ENCODE measurements around the gene BAG3. TPM values are rescaled to one million over a fixed set of nuclear protein-coding genes. Genes with fewer than 3 reads are reported as not detected.

BAG3 gene
- total RNA-seq, 1 experiment from 2014 or later, result 35.2 TPM

DNA sequence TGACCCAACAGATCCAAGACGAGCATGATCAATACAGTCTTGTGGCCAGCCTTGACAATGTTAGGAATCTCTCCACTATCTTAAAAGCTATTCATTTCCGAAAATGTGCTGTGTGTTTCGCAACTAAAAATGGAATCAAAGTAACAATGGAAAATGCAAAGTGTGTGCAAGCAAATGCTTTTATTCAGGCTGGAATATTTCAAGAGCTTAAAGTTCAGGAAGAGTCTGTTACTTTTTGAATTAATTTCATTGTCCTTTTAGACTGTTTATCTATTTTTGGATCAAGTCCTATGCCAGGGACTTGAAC is 30.1 kb upstream of the BAG3 start:
- TF ChIP-seq, protein P1, sequence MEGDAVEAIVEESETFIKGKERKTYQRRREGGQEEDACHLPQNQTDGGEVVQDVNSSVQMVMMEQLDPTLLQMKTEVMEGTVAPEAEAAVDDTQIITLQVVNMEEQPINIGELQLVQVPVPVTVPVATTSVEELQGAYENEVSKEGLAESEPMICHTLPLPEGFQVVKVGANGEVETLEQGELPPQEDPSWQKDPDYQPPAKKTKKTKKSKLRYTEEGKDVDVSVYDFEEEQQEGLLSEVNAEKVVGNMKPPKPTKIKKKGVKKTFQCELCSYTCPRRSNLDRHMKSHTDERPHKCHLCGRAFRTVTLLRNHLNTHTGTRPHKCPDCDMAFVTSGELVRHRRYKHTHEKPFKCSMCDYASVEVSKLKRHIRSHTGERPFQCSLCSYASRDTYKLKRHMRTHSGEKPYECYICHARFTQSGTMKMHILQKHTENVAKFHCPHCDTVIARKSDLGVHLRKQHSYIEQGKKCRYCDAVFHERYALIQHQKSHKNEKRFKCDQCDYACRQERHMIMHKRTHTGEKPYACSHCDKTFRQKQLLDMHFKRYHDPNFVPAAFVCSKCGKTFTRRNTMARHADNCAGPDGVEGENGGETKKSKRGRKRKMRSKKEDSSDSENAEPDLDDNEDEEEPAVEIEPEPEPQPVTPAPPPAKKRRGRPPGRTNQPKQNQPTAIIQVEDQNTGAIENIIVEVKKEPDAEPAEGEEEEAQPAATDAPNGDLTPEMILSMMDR (IDR thresholded peaks at IDR 0.05; ENCODE audit: unreplicated experiment), result no peak
- CTCF ChIA-PET, result no interaction called here
- H3K4me3 Mint-ChIP-seq (ENCODE audit: low read depth, unreplicated experiment), result no peak overlapping the region
- no peaks in the 10 kb centered on the region for H3K27me3 Mint-ChIP-seq (ENCODE audit: unreplicated experiment)
- no peak overlapping the region for H3K27ac Mint-ChIP-seq (ENCODE audit: unreplicated experiment)
- BruUV-seq (replicated peaks), result no TSS peak
- H3K9me3 Mint-ChIP-seq (ENCODE audit: low read depth, unreplicated experiment), result no peaks in the 10 kb centered on the region
- H3K4me1 Mint-ChIP-seq (ENCODE audit: low read depth, unreplicated experiment), result no peaks in the 10 kb centered on the region
- no peak for DNase-seq
- no peaks in the 10 kb centered on the region for H3K36me3 Mint-ChIP-seq (ENCODE audit: insufficient read depth, unreplicated experiment)
- intact Hi-C loops (cut with micrococcal nuclease; ENCODE audit: unreplicated experiment), result no loop called here

DNA sequence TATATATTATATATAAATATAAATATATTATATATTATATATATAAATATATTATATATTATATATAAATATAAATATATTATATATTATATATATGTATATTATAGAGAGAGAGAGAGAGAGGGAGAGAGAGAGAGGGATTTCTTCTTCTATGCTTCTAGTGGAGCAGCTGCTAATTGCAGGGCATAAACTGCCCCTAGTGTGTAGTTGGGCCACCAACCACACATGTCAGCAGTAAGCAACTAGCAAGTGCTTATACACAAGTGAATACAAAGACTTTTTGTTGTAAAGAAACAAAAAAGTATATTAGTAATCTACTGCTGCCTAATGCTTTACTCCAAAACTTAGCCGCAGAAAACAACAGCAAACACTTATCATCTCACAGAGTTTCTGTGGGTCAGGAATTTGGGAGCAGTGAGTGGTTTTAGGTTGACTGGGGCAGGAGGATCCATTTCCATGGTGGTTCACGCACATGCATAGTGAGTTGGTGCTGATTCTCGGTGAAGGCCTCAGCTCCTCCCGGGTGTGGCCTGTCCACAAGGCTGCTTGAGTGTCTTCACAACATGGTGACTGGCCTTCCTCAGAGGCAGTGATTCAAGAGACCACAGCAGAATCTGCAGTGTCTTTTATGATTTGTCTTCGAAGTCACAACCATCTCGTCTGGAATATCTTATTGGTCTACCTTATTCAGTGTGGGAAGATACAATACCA is 25.5 kb upstream of the BAG3 start:
- no peaks in the 10 kb centered on the region for H3K4me1 Mint-ChIP-seq (ENCODE audit: low read depth, unreplicated experiment)
- no peak overlapping the region for H3K27ac Mint-ChIP-seq (ENCODE audit: unreplicated experiment)
- no peaks in the 10 kb centered on the region for H3K36me3 Mint-ChIP-seq (ENCODE audit: insufficient read depth, unreplicated experiment)
- H3K4me3 Mint-ChIP-seq (ENCODE audit: low read depth, unreplicated experiment), result no peak overlapping the region
- BruUV-seq (replicated peaks), result no TSS peak
- CTCF ChIA-PET, result no interaction called here
- no peak for DNase-seq
- H3K9me3 Mint-ChIP-seq (ENCODE audit: low read depth, unreplicated experiment), result no peaks in the 10 kb centered on the region
- intact Hi-C loops (cut with micrococcal nuclease; ENCODE audit: unreplicated experiment), result no loop called here
- TF ChIP-seq, protein P1 (IDR thresholded peaks at IDR 0.05; ENCODE audit: unreplicated experiment), result no peak
- no peaks in the 10 kb centered on the region for H3K27me3 Mint-ChIP-seq (ENCODE audit: unreplicated experiment)

DNA sequence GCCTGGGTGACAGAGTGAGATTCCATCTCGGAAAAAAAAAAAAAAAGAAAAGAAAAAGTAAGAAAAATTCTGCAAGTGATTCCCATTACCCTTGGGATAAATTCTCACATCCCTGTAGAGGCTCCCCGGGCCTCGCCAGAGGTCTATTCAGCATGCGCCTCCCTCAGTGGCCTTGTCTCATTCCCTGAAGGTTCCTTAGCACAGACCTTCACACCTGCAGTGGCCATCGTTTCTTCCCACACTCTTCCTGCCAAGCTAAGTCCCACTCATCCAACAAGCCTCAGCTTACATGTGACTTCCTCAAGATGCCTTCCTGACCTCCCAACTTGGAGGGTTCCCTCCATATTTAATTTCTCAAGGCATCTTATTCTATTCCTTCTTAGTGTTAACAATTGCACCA is 20.9 kb upstream of the BAG3 start:
- DNase-seq, result no peak
- Mint-ChIP-seq H3K27ac (ENCODE audit: unreplicated experiment) (no peak overlapping the region), H3K36me3 (ENCODE audit: insufficient read depth, unreplicated experiment) (no peaks in the 10 kb centered on the region), H3K27me3 (ENCODE audit: unreplicated experiment) (no peaks in the 10 kb centered on the region), H3K9me3 (ENCODE audit: low read depth, unreplicated experiment) (no peaks in the 10 kb centered on the region), H3K4me3 (ENCODE audit: low read depth, unreplicated experiment) (no peak overlapping the region), H3K4me1 (ENCODE audit: low read depth, unreplicated experiment) (no peaks in the 10 kb centered on the region)
- BruUV-seq (replicated peaks), result no TSS peak
- CTCF ChIA-PET, result no interaction called here
- TF ChIP-seq, protein P1 (IDR thresholded peaks at IDR 0.05; ENCODE audit: unreplicated experiment), result no peak
- intact Hi-C loops (cut with micrococcal nuclease; ENCODE audit: unreplicated experiment), result no loop called here

DNA sequence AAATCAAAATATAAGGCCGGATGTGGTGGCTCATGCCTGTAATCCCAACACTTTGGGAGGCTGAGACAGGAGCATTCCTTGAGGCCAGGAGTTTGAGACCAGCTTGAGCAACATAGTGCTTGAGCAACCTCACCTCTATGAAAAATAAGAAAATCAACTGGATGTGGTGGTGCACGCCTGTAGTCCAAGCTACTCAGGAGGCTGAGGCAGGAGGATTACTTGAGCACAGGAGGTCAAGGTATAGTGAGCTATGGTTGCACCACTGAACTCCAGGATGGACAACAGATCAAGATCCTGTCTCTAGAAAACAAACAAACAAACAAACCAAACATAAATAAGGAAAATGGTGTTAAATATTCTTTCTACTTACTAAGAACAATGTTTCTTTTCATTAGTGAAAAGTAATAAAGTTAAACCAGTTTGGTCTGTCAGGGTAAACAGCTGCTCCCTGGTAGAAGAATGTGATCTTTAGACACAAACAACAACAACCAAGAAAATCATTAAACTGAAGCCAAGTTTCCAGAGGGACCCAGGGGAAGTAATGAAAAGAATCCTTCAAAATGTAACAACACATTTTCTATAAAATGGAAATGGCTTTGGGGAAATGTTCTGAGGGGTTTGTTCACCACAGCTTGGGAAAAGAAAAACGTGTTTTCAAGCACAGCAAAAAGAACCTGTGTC is 17.5 kb upstream of the BAG3 start:
- DNase-seq, result no peak
- CTCF ChIA-PET, result interaction anchor here (0.7 kb wide), 1 partner anchor 199 kb away, joined by 3 read pairs; no protein-coding TSS in a partner anchor
- TF ChIP-seq, protein P1 (IDR thresholded peaks at IDR 0.05; ENCODE audit: unreplicated experiment), result no peak
- H3K9me3 Mint-ChIP-seq (ENCODE audit: low read depth, unreplicated experiment), result no peaks in the 10 kb centered on the region
- H3K27ac Mint-ChIP-seq (ENCODE audit: unreplicated experiment), result no peak overlapping the region
- H3K27me3 Mint-ChIP-seq (ENCODE audit: unreplicated experiment), result no peaks in the 10 kb centered on the region
- intact Hi-C loops (cut with micrococcal nuclease; ENCODE audit: unreplicated experiment), result no loop called here
- no peaks in the 10 kb centered on the region for H3K4me1 Mint-ChIP-seq (ENCODE audit: low read depth, unreplicated experiment)
- no TSS peak for BruUV-seq (replicated peaks)
- no peak overlapping the region for H3K4me3 Mint-ChIP-seq (ENCODE audit: low read depth, unreplicated experiment)
- H3K36me3 Mint-ChIP-seq (ENCODE audit: insufficient read depth, unreplicated experiment), result no peaks in the 10 kb centered on the region

Measured in Calu3 (cell line).